HG03342 (cell line): ENCODE data around the gene USP17L18.
"Not testable (repeated sequence)": the region's sequence is repeated elsewhere in the genome, so short reads cannot be mapped to it uniquely, and the experiment has no call there.

Source experiments
- ATAC-seq: cut with Tn5 transposase; IDR thresholded peaks from one replicate; pipeline ENCODE4 v1.9.1; 2021; ENCODE audit warnings: mild to moderate bottlenecking, moderate library complexity; ENCODE audit not compliant: unreplicated experiment

Gene USP17L18

GRCh38 chr4:9247953-9248680 lies at the start of gene USP17L18:
TSS of gene USP17L18 (plus strand) at chr4:9248630. CDS start at chr4:9248630, 0 bp downstream.
- ATAC-seq, result not testable (repeated sequence)

GRCh38 chr4:9210357-9210756 lies 38.1 kb upstream of the USP17L18 start, which contains the start of gene USP17L10:
TSS of gene USP17L10 (plus strand) at chr4:9210657. CDS start at chr4:9210657, 0 bp downstream.
- ATAC-seq, result not testable (repeated sequence)

GRCh38 chr4:9214701-9215100 lies 33.7 kb upstream of the USP17L18 start:
- ATAC-seq, result not testable (repeated sequence)

- ATAC-seq, result not testable (repeated sequence)
Measured at GRCh38 chr4:9215105-9215504, 33.3 kb upstream of the USP17L18 start, which contains the start of gene USP17L11. TSS of gene USP17L11 (plus strand) at chr4:9215405. CDS start at chr4:9215405, 0 bp downstream.

GRCh38 chr4:9219852-9220251 lies 28.6 kb upstream of the USP17L18 start, which contains the start of gene USP17L12:
TSS of gene USP17L12 (plus strand) at chr4:9220152. CDS start at chr4:9220152, 0 bp downstream.
- not testable (repeated sequence) for ATAC-seq

GRCh38 chr4:9224596-9224995 lies 23.8 kb upstream of the USP17L18 start, which contains the start of gene USP17L13:
TSS of gene USP17L13 (plus strand) at chr4:9224896. CDS start at chr4:9224896, 0 bp downstream.
- not testable (repeated sequence) for ATAC-seq

GRCh38 chr4:9230249-9230648 lies 18.2 kb upstream of the USP17L18 start:
- not testable (repeated sequence) for ATAC-seq

- ATAC-seq, result not testable (repeated sequence)
Measured at GRCh38 chr4:9234085-9234484, 14.3 kb upstream of the USP17L18 start, which contains the start of gene USP17L15. TSS of gene USP17L15 (plus strand) at chr4:9234385. CDS start at chr4:9234385, 0 bp downstream.

- ATAC-seq, result not testable (repeated sequence)
Measured at GRCh38 chr4:9238461-9238860, 10.0 kb upstream of the USP17L18 start.

- ATAC-seq, result not testable (repeated sequence)
Measured at GRCh38 chr4:9243579-9243978, 4.9 kb upstream of the USP17L18 start, which contains the start of gene USP17L17. TSS of gene USP17L17 (plus strand) at chr4:9243879. CDS start at chr4:9243879, 0 bp downstream.

- not testable (repeated sequence) for ATAC-seq
Measured at GRCh38 chr4:9253078-9253477, 4.6 kb downstream of the USP17L18 start, which contains the start of gene USP17L19. TSS of gene USP17L19 (plus strand) at chr4:9253378. CDS start at chr4:9253378, 0 bp downstream.

GRCh38 chr4:9257824-9258223 lies 9.4 kb downstream of the USP17L18 start, which contains the start of gene USP17L20:
TSS of gene USP17L20 (plus strand) at chr4:9258124. CDS start at chr4:9258124, 0 bp downstream.
- ATAC-seq, result not testable (repeated sequence)

- ATAC-seq, result not testable (repeated sequence)
Measured at GRCh38 chr4:9262572-9262971, 14.1 kb downstream of the USP17L18 start, which contains the start of gene USP17L21. TSS of gene USP17L21 (plus strand) at chr4:9262872. CDS start at chr4:9262872, 0 bp downstream.

GRCh38 chr4:9267319-9267718 lies 18.9 kb downstream of the USP17L18 start, which contains the start of gene USP17L22:
TSS of gene USP17L22 (plus strand) at chr4:9267619. CDS start at chr4:9267619, 0 bp downstream.
- not testable (repeated sequence) for ATAC-seq

GRCh38 chr4:9271719-9272118 lies 23.3 kb downstream of the USP17L18 start:
- not testable (repeated sequence) for ATAC-seq
